Measurements from ENCODE around the gene NIP7. TPM values are rescaled to one million over a fixed set of nuclear protein-coding genes. Genes with fewer than 3 reads are reported as not detected.

Gene NIP7
- total RNA-seq = 10 to 100 TPM in 3 of 4 donors, 1 to 10 TPM in 1; 9.2 to 13.2 (median 11.0) TPM

GRCh38 chr16:69339289-69340094 lies at the start of gene NIP7, which contains the start of gene COG8:
Gene NIP7 (plus strand): TSS chr16:69339772. CDS start chr16:69339830, 58 bp downstream.
Gene COG8 (minus strand): TSS chr16:69339564. CDS start chr16:69339552, 12 bp downstream.
- no peak for TF ChIP-seq CTCF (IDR thresholded peaks at IDR 0.05; ENCODE audit: low read depth)

GRCh38 chr16:69293401-69293800 lies 46.2 kb upstream of the NIP7 start:
- no peak for TF ChIP-seq CTCF (IDR thresholded peaks at IDR 0.05; ENCODE audit: low read depth)

GRCh38 chr16:69294051-69294450 lies 45.5 kb upstream of the NIP7 start:
- no peak for TF ChIP-seq CTCF (IDR thresholded peaks at IDR 0.05; ENCODE audit: low read depth)

- TF ChIP-seq CTCF (IDR thresholded peaks at IDR 0.05; ENCODE audit: low read depth) = no peak
These were observed 41.3 kb upstream of the NIP7 start for GRCh38 chr16:69298261-69298660.

GRCh38 chr16:69301187-69301586 lies 38.4 kb upstream of the NIP7 start:
- no peak for TF ChIP-seq CTCF (IDR thresholded peaks at IDR 0.05; ENCODE audit: low read depth)

GRCh38 chr16:69301861-69302260 lies 37.7 kb upstream of the NIP7 start:
- TF ChIP-seq CTCF (IDR thresholded peaks at IDR 0.05; ENCODE audit: low read depth) = no peak

- TF ChIP-seq CTCF (IDR thresholded peaks at IDR 0.05; ENCODE audit: low read depth) = no peak
These were observed 37.3 kb upstream of the NIP7 start for GRCh38 chr16:69302301-69302700.
